NT2/D1 (cell line): ENCODE results near the gene CTXN1.

ENCODE experiments used
- YY1 ChIP-seq: IDR thresholded peaks from 2 replicates; pipeline ENCODE4 v1.6.1; 2011; ENCODE audit not compliant: insufficient read length, insufficient read depth
- ZNF274 ChIP-seq: IDR thresholded peaks from 2 replicates; pipeline ENCODE4 v1.6.1; 2011; ENCODE audit warnings: mild to moderate bottlenecking, low read depth, low read length

DNA sequence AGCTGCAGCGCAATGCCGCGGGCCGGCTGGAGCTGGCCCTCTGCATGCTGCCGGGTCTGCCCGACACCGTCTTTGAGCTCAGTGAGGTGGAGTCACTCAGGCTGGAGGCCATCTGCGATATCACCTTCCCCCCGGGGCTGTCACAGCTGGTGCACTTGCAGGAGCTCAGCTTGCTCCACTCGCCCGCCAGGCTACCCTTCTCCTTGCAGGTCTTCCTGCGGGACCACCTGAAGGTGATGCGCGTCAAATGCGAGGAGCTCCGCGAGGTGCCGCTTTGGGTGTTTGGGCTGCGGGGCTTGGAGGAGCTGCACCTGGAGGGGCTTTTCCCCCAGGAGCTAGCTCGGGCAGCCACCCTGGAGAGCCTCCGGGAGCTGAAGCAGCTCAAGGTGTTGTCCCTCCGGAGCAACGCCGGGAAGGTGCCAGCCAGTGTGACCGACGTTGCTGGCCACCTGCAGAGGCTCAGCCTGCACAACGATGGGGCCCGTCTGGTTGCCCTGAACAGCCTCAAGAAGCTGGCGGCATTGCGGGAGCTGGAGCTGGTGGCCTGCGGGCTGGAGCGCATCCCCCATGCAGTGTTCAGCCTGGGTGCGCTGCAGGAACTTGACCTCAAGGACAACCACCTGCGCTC is 26.1 kb downstream of the CTXN1 start:
- no peak for TF ChIP-seq ZNF274
- TF ChIP-seq YY1, result no peak
